HEK293 (cell line): ENCODE data around the gene TDO2.
A peak's percentile ranks its signal among the peaks of the same experiment; 100 is the strongest.

Experiments
- CTCF ChIA-PET: fragments of 350-600 bp; formaldehyde crosslinking; extraction: SDS; loops from one replicate; lab custom pipeline; 2021; ENCODE audit warnings: antibody characterized with exemption; lab: Yijun Ruan, JAX
- POLR2A ChIA-PET: fragments of 300-600 bp; formaldehyde crosslinking; extraction: SDS; loops from one replicate; lab custom pipeline; 2020; ENCODE audit warnings: antibody characterized with exemption, inconsistent platforms; lab: Yijun Ruan, JAX
- H3K27ac ChIP-seq: fragments of 200-500 bp; sonication (Bioruptor generic); 2 replicates; pipeline ENCODE4 v1.5.1; 2014; ENCODE audit warnings: low read depth, low read length, control low read depth, inconsistent platforms; ENCODE audit errors: extremely low read depth
- H3K36me3 ChIP-seq, 2 experiments: fragments of 200-500 bp in 1 of 2; sonication (Bioruptor generic) in 1 of 2; 1 replicate in 1 of 2; 2 replicates in 1 of 2; pipeline ENCODE4 v1.5.1; 2014 to 2017; ENCODE audit warnings: inconsistent platforms in 2 of 2, low read length in 2 of 2; ENCODE audit not compliant: control insufficient read depth in 2 of 2, insufficient read depth in 1 of 2
- H3K4me1 ChIP-seq: fragments of 200-500 bp; sonication (Bioruptor generic); 2 replicates; pipeline ENCODE4 v1.5.1; 2014; ENCODE audit warnings: mild to moderate bottlenecking, low read length, inconsistent platforms; ENCODE audit not compliant: control insufficient read depth, insufficient read depth
- H3K4me3 ChIP-seq: 2 replicates; pipeline ENCODE4 v1.5.1; 2011; ENCODE audit warnings: low read depth, mild to moderate bottlenecking, control low read depth, low read length, moderate library complexity
- H3K9me3 ChIP-seq: fragments of 200-500 bp; sonication (Bioruptor generic); 2 replicates; pipeline ENCODE4 v1.5.1; 2014; ENCODE audit warnings: low read depth, low read length, inconsistent platforms; ENCODE audit not compliant: control insufficient read depth, insufficient read depth
- BCL11B ChIP-seq: fragments of 450-650 bp; formaldehyde crosslinking; IDR thresholded peaks from 2 replicates; pipeline ENCODE4 v1.5.1; 2016; ENCODE audit warnings: low read depth, missing biosample characterization, missing genetic modification characterization
- GLI4 ChIP-seq: fragments of 450-650 bp; formaldehyde crosslinking; IDR thresholded peaks from 2 replicates; pipeline ENCODE4 v1.5.1; 2016; ENCODE audit warnings: missing biosample characterization, missing genetic modification characterization
- SCRT2 ChIP-seq: fragments of 450-650 bp; formaldehyde crosslinking; IDR thresholded peaks from 2 replicates; pipeline ENCODE4 v1.5.1; 2016; ENCODE audit warnings: missing biosample characterization, missing genetic modification characterization
- WT1 ChIP-seq: fragments of 450-650 bp; formaldehyde crosslinking; IDR thresholded peaks from 2 replicates; pipeline ENCODE4 v1.5.1; 2016; ENCODE audit warnings: missing biosample characterization, missing genetic modification characterization
- ZBTB48 ChIP-seq: fragments of 450-650 bp; formaldehyde crosslinking; IDR thresholded peaks from 2 replicates; pipeline ENCODE4 v1.5.1; 2016; ENCODE audit warnings: missing biosample characterization, missing genetic modification characterization
- ZBTB8A ChIP-seq: fragments of 450-650 bp; formaldehyde crosslinking; IDR thresholded peaks from 2 replicates; pipeline ENCODE4 v1.5.1; 2016; ENCODE audit warnings: missing biosample characterization, missing genetic modification characterization
- ZNF214 ChIP-seq: fragments of 450-650 bp; formaldehyde crosslinking; IDR thresholded peaks from 2 replicates; pipeline ENCODE4 v1.5.1; 2017; ENCODE audit warnings: missing biosample characterization, mild to moderate bottlenecking, missing genetic modification characterization, borderline replicate concordance
- ZNF223 ChIP-seq: fragments of 450-650 bp; formaldehyde crosslinking; IDR thresholded peaks from 2 replicates; pipeline ENCODE4 v1.5.1; 2016; ENCODE audit warnings: missing biosample characterization, missing genetic modification characterization
- ZNF239 ChIP-seq: fragments of 450-650 bp; formaldehyde crosslinking; IDR thresholded peaks from 2 replicates; pipeline ENCODE4 v1.5.1; 2016; ENCODE audit warnings: missing biosample characterization, missing genetic modification characterization
- ZNF350 ChIP-seq: fragments of 450-650 bp; formaldehyde crosslinking; IDR thresholded peaks from 2 replicates; pipeline ENCODE4 v1.5.0; 2017; ENCODE audit warnings: missing biosample characterization, mild to moderate bottlenecking, missing genetic modification characterization
- ZNF354C ChIP-seq: fragments of 450-650 bp; formaldehyde crosslinking; IDR thresholded peaks from 2 replicates; pipeline ENCODE4 v1.5.1; 2016; ENCODE audit warnings: missing biosample characterization, missing genetic modification characterization, low read depth, borderline replicate concordance
- ZNF398 ChIP-seq: fragments of 450-650 bp; formaldehyde crosslinking; IDR thresholded peaks from 2 replicates; pipeline ENCODE4 v1.5.1; 2017; ENCODE audit warnings: missing biosample characterization, missing genetic modification characterization
- ZNF423 ChIP-seq: fragments of 450-650 bp; formaldehyde crosslinking; IDR thresholded peaks from 2 replicates; pipeline ENCODE4 v1.5.1; 2016; ENCODE audit warnings: missing biosample characterization, missing genetic modification characterization
- ZNF433 ChIP-seq: fragments of 450-650 bp; formaldehyde crosslinking; IDR thresholded peaks from 2 replicates; pipeline ENCODE4 v1.5.1; 2016; ENCODE audit warnings: missing biosample characterization, missing genetic modification characterization, low read depth
- ZNF518A ChIP-seq: fragments of 450-650 bp; formaldehyde crosslinking; conservative IDR thresholded peaks from 2 replicates; pipeline ENCODE4 v1.5.1; 2016; ENCODE audit warnings: low read depth, missing biosample characterization, missing genetic modification characterization
- ZNF521 ChIP-seq: fragments of 450-650 bp; formaldehyde crosslinking; IDR thresholded peaks from 2 replicates; pipeline ENCODE4 v1.5.1; 2017; ENCODE audit warnings: missing biosample characterization, mild to moderate bottlenecking, missing genetic modification characterization
- ZNF529 ChIP-seq: fragments of 450-650 bp; formaldehyde crosslinking; IDR thresholded peaks from 2 replicates; pipeline ENCODE4 v1.5.1; 2017; ENCODE audit warnings: missing genetic modification characterization, missing biosample characterization; ENCODE audit not compliant: insufficient replicate concordance
- ZNF626 ChIP-seq: fragments of 450-650 bp; sonication (Bioruptor Pico); formaldehyde crosslinking; IDR thresholded peaks from 2 replicates; pipeline ENCODE4 v1.5.1; 2018; ENCODE audit warnings: missing biosample characterization, missing genetic modification characterization, inconsistent platforms
- TF ChIP-seq, protein P1 (sequence below): fragments of 450-650 bp; formaldehyde crosslinking; IDR thresholded peaks from 2 replicates; pipeline ENCODE4 v1.5.1; 2016; ENCODE audit warnings: missing biosample characterization, missing genetic modification characterization
- TF ChIP-seq, protein P2 (sequence below): fragments of 450-650 bp; formaldehyde crosslinking; IDR thresholded peaks from 2 replicates; pipeline ENCODE4 v1.5.1; 2016; ENCODE audit warnings: missing biosample characterization, missing genetic modification characterization
- TF ChIP-seq, protein P3 (sequence below): fragments of 450-650 bp; formaldehyde crosslinking; IDR thresholded peaks from 2 replicates; pipeline ENCODE4 v1.5.1; 2016; ENCODE audit warnings: missing biosample characterization, missing genetic modification characterization

Gene TDO2

DNA sequence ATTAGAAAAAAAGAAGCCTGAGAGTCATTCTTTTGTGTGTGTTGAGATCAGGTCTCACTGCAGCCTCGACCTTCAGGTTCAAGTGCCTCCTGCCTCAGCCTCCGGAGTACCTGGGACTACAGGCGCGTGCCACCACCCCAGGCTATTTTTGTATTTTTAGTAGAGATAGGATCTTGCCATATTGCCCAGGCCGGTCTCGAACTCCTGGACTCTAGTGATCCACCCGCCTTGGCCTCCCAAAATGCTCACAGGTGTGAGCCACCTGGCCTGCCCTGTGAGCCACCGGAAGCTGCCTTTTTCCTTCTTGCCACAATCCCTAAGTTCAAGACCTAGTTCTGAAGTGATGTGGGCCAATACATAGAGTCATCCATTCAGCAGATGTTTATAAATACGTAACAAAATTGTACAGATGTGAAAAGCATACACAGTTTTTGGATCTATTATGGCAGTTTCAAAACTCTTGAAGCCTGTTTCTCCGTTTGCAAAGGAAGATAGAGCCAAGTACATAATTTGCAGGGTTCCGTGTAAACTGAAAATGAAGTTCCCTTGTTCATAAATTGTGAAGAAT lies 50.7 kb downstream of the TDO2 start:
- no peak overlapping the region for H3K27ac ChIP-seq
- no peaks in the 10 kb centered on the region for H3K36me3 ChIP-seq
- no peak for TF ChIP-seq ZNF433
- no peak for TF ChIP-seq ZNF350 (tag by site-specific recombination)
- TF ChIP-seq, protein P1, sequence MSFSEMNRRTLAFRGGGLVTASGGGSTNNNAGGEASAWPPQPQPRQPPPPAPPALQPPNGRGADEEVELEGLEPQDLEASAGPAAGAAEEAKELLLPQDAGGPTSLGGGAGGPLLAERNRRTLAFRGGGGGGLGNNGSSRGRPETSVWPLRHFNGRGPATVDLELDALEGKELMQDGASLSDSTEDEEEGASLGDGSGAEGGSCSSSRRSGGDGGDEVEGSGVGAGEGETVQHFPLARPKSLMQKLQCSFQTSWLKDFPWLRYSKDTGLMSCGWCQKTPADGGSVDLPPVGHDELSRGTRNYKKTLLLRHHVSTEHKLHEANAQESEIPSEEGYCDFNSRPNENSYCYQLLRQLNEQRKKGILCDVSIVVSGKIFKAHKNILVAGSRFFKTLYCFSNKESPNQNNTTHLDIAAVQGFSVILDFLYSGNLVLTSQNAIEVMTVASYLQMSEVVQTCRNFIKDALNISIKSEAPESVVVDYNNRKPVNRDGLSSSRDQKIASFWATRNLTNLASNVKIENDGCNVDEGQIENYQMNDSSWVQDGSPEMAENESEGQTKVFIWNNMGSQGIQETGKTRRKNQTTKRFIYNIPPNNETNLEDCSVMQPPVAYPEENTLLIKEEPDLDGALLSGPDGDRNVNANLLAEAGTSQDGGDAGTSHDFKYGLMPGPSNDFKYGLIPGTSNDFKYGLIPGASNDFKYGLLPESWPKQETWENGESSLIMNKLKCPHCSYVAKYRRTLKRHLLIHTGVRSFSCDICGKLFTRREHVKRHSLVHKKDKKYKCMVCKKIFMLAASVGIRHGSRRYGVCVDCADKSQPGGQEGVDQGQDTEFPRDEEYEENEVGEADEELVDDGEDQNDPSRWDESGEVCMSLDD (tag by site-specific recombination): no peak
- TF ChIP-seq ZNF214: no peak
- no peak for TF ChIP-seq SCRT2 (tag by site-specific recombination)
- TF ChIP-seq ZNF626: no peak
- POLR2A ChIA-PET: no interaction called here
- peak overlapping the region; percentile 45 for H3K4me3 ChIP-seq
- CTCF ChIA-PET: interaction anchor here (0.6 to 3.7 kb wide), 4 partner anchors 10 to 147 kb away, joined by 3 to 32 read pairs (median 8); no protein-coding TSS in a partner anchor
- H3K9me3 ChIP-seq: no peaks in the 10 kb centered on the region
- H3K4me1 ChIP-seq: 0 out of 2 replicates have a peak, but pooled peaks cover 4% of the 10 kb centered on the region

DNA sequence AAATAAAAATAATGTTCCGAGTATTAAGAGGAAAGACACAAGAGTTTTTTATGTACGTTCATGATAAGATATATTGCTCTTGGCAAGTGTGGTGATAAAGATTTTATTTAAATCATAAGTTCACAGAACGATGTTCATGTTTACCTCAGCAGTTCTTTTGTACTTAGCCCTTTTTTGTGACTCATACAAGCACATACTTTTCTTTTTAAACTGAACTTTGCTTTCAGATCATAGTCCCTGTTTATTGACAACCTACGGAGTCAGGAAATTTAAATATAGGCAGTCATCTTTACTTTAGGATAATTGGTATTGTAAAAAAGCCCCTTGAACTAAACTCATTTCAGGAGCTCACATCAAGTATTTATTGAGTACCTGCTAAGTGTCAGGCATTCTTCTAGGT lies 51.4 kb downstream of the TDO2 start:
- ChIA-PET CTCF (interaction anchor here (0.6 kb wide), 1 partner anchor 145 kb away, joined by 3 read pairs; no protein-coding TSS in a partner anchor), POLR2A (no interaction called here)
- H3K9me3 ChIP-seq: no peaks in the 10 kb centered on the region
- 0 out of 2 replicates have a peak, but pooled peaks cover 4% of the 10 kb centered on the region for H3K4me1 ChIP-seq
- H3K36me3 ChIP-seq: no peaks in the 10 kb centered on the region
- no peak overlapping the region for H3K27ac ChIP-seq
- H3K4me3 ChIP-seq: no peak overlapping the region
- TF ChIP-seq ZNF518A (tag by site-specific recombination) (no peak), ZNF354C (tag by site-specific recombination) (no peak), ZNF521 (tag by site-specific recombination) (no peak), ZNF423 (no peak), ZBTB48 (tag by site-specific recombination) (no peak), BCL11B (tag by site-specific recombination) (no peak), ZNF529 (tag by site-specific recombination) (no peak), ZNF626 (no peak), GLI4 (tag by site-specific recombination) (no peak), WT1 (tag by site-specific recombination) (no peak), ZBTB8A (no peak), ZNF398 (no peak), ZNF223 (tag by site-specific recombination) (no peak), ZNF239 (tag by site-specific recombination) (no peak)
- TF ChIP-seq, protein P2, sequence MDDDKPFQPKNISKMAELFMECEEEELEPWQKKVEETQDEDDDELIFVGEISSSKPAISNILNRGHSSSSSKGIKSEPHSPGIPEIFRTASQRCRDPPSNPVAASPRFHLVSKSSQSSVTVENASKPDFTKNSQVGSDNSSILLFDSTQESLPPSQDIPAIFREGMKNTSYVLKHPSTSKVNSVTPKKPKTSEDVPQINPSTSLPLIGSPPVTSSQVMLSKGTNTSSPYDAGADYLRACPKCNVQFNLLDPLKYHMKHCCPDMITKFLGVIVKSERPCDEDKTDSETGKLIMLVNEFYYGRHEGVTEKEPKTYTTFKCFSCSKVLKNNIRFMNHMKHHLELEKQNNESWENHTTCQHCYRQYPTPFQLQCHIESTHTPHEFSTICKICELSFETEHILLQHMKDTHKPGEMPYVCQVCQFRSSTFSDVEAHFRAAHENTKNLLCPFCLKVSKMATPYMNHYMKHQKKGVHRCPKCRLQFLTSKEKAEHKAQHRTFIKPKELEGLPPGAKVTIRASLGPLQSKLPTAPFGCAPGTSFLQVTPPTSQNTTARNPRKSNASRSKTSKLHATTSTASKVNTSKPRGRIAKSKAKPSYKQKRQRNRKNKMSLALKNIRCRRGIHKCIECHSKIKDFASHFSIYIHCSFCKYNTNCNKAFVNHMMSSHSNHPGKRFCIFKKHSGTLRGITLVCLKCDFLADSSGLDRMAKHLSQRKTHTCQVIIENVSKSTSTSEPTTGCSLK (tag by site-specific recombination): no peak
- TF ChIP-seq, protein P3, sequence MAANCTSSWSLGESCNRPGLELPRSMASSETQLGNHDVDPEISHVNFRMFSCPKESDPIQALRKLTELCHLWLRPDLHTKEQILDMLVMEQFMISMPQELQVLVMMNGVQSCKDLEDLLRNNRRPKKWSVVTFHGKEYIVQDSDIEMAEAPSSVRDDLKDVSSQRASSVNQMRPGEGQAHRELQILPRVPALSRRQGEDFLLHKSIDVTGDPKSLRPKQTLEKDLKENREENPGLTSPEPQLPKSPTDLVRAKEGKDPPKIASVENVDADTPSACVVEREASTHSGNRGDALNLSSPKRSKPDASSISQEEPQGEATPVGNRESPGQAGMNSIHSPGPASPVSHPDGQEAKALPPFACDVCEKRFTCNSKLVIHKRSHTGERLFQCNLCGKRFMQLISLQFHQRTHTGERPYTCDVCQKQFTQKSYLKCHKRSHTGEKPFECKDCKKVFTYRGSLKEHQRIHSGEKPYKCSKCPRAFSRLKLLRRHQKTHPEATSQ (tag by site-specific recombination): no peak
